Activated CD4-positive, alpha-beta T cell treated with anti-CD3 and anti-CD28 coated beads, Interleukin-2, amount 10 ng/mL, durations not matched to agents 24 days and 14 days (primary cell): Measurements from ENCODE around the gene ENTPD3. TPM values are rescaled to one million over a fixed set of nuclear protein-coding genes. Genes with fewer than 3 reads are reported as not detected.

ENCODE experiments used
- DNase-seq: peaks from one replicate; pipeline ENCODE4 v3.0.0; 2022
- H3K27ac Mint-ChIP-seq: one replicate; pipeline ENCODE4 v1.8.0; 2022; ENCODE audit warnings: mild to moderate bottlenecking, mixed read lengths
- H3K27me3 Mint-ChIP-seq: one replicate; pipeline ENCODE4 v1.8.0; 2022; ENCODE audit warnings: mixed read lengths
- H3K36me3 Mint-ChIP-seq: one replicate; pipeline ENCODE4 v1.8.0; 2022; ENCODE audit warnings: low read depth, mild to moderate bottlenecking, mixed read lengths
- H3K4me1 Mint-ChIP-seq: one replicate; pipeline ENCODE4 v1.8.0; 2021; ENCODE audit warnings: mixed read lengths
- H3K4me3 Mint-ChIP-seq: one replicate; pipeline ENCODE4 v1.8.0; 2022; ENCODE audit warnings: mild to moderate bottlenecking, moderate library complexity, mixed read lengths
- H3K9me3 Mint-ChIP-seq: one replicate; pipeline ENCODE4 v1.8.0; 2021; ENCODE audit warnings: mixed read lengths
- intact Hi-C: fragments of 100-400 bp; cut with micrococcal nuclease; formaldehyde crosslinking; loops from one replicate; pipeline ENCODE4 v1.15.1; 2023
- total RNA-seq: library from RNA; stranded (reverse); gene quantifications from 2 replicates; pipeline ENCODE4 v1.2.3, GENCODE V29; 2022

ENTPD3 gene
- total RNA-seq, 1 donor from 2014 or later = not detected

DNA sequence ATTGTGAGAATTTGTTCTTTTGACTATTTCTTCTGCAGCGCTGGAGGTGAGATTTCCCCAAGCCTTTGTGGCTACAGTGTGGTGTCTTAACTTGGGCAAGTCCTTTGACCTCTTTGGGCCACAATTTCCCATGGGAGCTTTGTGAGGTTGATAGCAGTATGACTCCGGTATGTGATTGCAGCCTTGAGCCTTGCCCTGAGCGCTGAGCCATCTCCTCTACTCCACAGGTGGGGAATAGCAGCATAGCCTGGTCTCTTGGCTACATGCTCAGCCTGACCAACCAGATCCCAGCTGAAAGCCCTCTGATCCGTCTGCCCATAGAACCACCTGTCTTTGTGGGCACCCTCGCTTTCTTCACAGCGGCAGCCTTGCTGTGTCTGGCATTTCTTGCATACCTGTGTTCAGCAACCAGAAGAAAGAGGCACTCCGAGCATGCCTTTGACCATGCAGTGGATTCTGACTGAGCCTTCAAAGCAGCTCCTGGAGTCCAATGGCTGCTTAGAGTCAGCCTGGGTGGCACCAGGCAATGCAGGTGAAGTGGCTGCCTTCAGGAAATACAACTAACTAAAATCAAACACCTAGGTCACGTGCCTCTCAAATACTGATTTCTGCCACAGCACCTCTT is 40.2 kb downstream of the ENTPD3 start:
- H3K36me3 Mint-ChIP-seq = peaks cover 3% of the 10 kb centered on the region
- DNase-seq = no peak
- no peak overlapping the region for H3K4me3 Mint-ChIP-seq
- no peaks in the 10 kb centered on the region for H3K4me1 Mint-ChIP-seq
- no peak overlapping the region for H3K27ac Mint-ChIP-seq
- intact Hi-C loops = no loop called here
- H3K27me3 Mint-ChIP-seq = peaks cover 1% of the 10 kb centered on the region
- H3K9me3 Mint-ChIP-seq = no peaks in the 10 kb centered on the region

DNA sequence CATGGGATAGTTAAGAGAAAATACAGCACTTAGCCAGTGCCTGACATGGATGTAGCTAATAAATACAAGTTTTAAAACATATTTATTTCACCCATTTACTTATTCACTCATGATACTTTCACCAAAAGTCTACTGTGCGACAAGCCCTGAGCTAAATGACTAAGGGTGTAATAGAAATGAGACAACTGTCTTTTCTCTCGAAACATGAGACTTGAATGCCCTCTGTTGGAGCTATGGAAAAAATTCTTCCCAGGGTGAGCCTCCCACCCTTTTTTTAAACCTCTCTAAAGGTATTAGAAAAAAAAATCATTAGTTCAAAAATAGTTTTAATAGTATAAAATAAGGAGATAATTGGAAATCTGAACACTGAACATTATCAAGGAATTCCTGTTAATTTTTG is 45.8 kb downstream of the ENTPD3 start:
- Mint-ChIP-seq H3K4me1 (no peaks in the 10 kb centered on the region), H3K4me3 (no peak overlapping the region), H3K9me3 (no peaks in the 10 kb centered on the region), H3K27ac (no peak overlapping the region), H3K27me3 (peaks cover under 1% of the 10 kb centered on the region), H3K36me3 (no peaks in the 10 kb centered on the region)
- DNase-seq = no peak
- intact Hi-C loops = no loop called here

DNA sequence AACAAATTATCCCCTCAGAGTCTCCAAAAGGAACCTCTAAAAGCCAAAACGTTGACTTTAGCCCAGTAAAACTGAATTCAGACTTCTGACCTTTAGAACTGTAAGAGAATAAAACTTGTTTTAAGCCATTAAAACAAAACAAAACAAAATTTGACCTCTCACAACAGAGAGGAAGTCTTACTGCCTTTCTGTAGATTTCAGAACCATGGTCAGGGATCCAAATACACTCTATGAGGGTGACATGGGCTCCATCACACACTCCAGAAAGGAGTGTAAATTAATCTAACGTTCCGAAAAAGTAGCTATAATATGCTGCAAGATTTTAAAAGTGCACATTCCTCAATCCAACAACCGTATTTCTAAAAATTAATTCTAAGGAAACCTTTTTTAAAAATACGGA is 50.9 kb downstream of the ENTPD3 start:
- DNase-seq = no peak
- H3K9me3 Mint-ChIP-seq = no peaks in the 10 kb centered on the region
- H3K36me3 Mint-ChIP-seq = no peaks in the 10 kb centered on the region
- no peaks in the 10 kb centered on the region for H3K27me3 Mint-ChIP-seq
- no peak overlapping the region for H3K27ac Mint-ChIP-seq
- intact Hi-C loops = no loop called here
- H3K4me1 Mint-ChIP-seq = no peaks in the 10 kb centered on the region
- H3K4me3 Mint-ChIP-seq = no peak overlapping the region

DNA sequence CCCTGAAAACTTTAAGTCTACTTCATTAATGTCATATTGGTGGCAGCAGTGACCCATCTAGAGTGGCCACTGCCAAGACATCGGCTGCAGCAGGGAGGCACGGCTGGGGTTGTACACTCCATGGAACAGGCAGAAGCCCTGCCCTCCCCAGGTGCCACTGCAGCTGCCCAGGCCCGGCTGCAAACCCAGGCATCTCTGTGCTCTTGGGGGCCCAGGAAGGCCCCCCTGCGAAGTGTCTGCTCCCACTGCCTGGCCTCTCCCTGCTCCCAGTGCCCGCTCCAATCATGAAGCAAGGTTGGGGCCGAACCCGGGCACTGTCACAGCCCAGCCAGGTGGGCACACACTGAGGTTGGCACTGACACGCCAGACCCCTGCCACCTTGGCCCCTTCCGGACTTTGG is 58.1 kb downstream of the ENTPD3 start:
- Mint-ChIP-seq H3K9me3 (no peaks in the 10 kb centered on the region), H3K4me1 (no peaks in the 10 kb centered on the region), H3K4me3 (no peak overlapping the region), H3K36me3 (no peaks in the 10 kb centered on the region), H3K27ac (no peak overlapping the region), H3K27me3 (no peaks in the 10 kb centered on the region)
- no peak for DNase-seq
- intact Hi-C loops = no loop called here

DNA sequence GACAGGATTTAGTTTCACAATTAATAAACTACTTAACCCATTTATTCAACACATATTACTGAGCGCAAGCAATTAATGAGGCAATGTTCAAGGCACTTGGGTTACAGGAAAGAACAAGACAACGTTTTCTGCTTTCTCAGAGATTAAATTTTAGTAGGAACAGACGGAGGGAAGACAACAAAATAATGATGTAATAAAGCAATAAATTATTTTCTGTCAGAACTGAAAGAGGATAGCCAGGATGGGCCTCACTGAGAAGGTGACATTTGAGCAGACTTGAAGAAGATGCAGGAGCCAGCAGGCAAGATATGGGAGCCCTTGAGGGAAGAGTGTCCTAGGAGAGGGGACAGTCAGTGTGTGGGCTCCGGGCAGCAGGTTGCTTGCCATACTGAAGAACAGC is 58.9 kb downstream of the ENTPD3 start:
- no peak overlapping the region for H3K4me3 Mint-ChIP-seq
- H3K27ac Mint-ChIP-seq = no peak overlapping the region
- H3K36me3 Mint-ChIP-seq = peaks cover 1% of the 10 kb centered on the region
- intact Hi-C loops = no loop called here
- no peaks in the 10 kb centered on the region for H3K4me1 Mint-ChIP-seq
- H3K9me3 Mint-ChIP-seq = no peaks in the 10 kb centered on the region
- H3K27me3 Mint-ChIP-seq = no peaks in the 10 kb centered on the region
- no peak for DNase-seq

DNA sequence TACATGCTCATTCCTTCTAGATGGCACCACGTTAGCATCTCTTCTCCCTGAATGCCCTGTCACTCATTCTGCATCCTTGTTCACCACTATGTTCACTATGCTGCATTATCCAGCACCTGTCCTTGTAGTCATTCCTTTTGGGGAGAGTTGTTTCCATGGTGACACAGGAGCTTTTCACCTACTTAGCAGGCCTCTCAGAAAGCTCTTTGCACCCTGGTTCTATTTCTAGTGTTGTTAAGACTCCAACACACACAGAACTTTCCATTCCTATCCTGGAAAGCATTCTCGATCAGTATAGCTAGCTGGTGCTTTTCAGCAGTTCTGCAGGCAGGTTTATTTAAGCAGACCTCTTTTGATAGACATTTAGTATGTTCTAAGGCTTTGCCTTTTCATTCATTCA is 63.5 kb downstream of the ENTPD3 start:
- Mint-ChIP-seq H3K36me3 (peaks cover 2% of the 10 kb centered on the region), H3K4me3 (no peak overlapping the region), H3K4me1 (peaks cover 15% of the 10 kb centered on the region), H3K27me3 (no peaks in the 10 kb centered on the region), H3K9me3 (no peaks in the 10 kb centered on the region), H3K27ac (no peak overlapping the region)
- no peak for DNase-seq
- intact Hi-C loops = loop anchor here (5.0 kb wide), 1 partner anchor 123 kb away; no protein-coding TSS in a partner anchor

DNA sequence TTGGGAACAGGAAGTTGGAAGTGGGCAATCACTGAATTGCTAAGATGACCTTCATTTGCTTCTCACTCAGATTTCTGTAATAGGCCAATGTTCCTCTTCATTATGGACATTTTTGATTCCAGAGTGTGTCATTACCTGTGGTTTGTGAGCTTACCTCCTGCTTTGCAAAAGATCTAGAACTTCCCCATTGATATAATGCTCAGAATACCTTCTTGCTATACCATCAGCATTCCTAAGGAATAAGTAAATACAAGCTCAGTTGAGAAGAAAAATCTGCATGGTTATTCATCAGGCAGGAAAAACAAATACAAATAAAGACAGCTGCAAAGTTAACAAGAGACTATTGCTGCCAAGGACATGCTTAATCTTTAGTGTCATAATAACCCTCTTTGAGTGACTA is 64.6 kb downstream of the ENTPD3 start:
- H3K36me3 Mint-ChIP-seq = peaks cover 2% of the 10 kb centered on the region

DNA sequence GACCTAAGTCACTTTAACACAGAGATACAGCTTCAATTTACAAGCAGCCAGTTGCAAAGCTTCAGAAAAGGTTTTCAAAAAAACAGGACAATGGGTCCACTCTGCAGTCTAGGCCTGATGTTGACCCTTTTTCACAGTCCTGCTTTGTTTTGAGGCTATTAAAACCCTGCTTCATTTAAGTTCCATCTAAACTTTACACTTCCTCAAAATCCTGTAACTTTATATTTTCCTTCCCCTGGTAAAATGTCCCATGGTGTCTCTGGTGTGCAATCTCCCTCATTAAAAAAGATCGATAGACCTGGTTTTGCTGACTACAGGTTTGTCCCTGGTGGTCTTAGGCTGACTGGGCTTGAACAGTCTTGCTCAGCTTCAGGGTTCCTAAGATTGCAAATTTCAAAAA is 65.1 kb downstream of the ENTPD3 start:
- DNase-seq = no peak
- H3K27me3 Mint-ChIP-seq = peaks cover under 1% of the 10 kb centered on the region
- intact Hi-C loops = loop anchor here (2.0 to 5.0 kb wide), 2 partner anchors 55 to 125 kb away; partner anchors contain the start of gene ZNF620
- peak overlapping the region; percentile 97 for H3K27ac Mint-ChIP-seq
- H3K4me1 Mint-ChIP-seq = peaks cover 19% of the 10 kb centered on the region
- peak overlapping the region; percentile 93 for H3K4me3 Mint-ChIP-seq
- no peaks in the 10 kb centered on the region for H3K9me3 Mint-ChIP-seq
- H3K36me3 Mint-ChIP-seq = peaks cover 5% of the 10 kb centered on the region

More for the DNA sequence above, 64.6 kb downstream of the ENTPD3 start:
- no peak for DNase-seq
- Mint-ChIP-seq H3K4me3 (peak overlapping the region; percentile 11), H3K4me1 (peaks cover 18% of the 10 kb centered on the region), H3K9me3 (no peaks in the 10 kb centered on the region), H3K27me3 (no peaks in the 10 kb centered on the region), H3K27ac (no peak overlapping the region)
- intact Hi-C loops = loop anchor here (5.0 kb wide), 1 partner anchor 124 kb away; no protein-coding TSS in a partner anchor

DNA sequence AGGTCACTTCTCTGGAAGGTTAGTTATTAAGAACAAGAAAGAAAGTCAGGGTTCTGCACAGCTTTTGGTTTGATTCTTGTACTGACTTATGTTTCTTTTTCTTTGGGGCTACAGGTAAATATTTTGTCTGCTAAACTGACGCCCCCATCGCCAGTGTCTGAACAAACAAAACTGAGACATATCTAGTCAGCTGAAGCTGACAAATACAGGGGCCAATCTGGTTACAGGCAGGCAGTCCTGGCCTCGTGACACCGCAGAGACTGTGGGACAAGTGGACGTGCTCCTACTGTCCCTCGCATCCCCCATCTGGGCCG is 65.5 kb downstream of the ENTPD3 start:
- H3K4me3 Mint-ChIP-seq = peak overlapping the region; percentile 93
- H3K36me3 Mint-ChIP-seq = peaks cover 8% of the 10 kb centered on the region
- peaks cover 20% of the 10 kb centered on the region for H3K4me1 Mint-ChIP-seq
- intact Hi-C loops = loop anchor here (2.0 to 5.0 kb wide), 2 partner anchors 54 to 125 kb away; partner anchors contain the start of gene ZNF620
- peak overlapping the region; percentile 97 for H3K27ac Mint-ChIP-seq
- H3K9me3 Mint-ChIP-seq = no peaks in the 10 kb centered on the region
- peaks cover 2% of the 10 kb centered on the region for H3K27me3 Mint-ChIP-seq
- DNase-seq = no peak

DNA sequence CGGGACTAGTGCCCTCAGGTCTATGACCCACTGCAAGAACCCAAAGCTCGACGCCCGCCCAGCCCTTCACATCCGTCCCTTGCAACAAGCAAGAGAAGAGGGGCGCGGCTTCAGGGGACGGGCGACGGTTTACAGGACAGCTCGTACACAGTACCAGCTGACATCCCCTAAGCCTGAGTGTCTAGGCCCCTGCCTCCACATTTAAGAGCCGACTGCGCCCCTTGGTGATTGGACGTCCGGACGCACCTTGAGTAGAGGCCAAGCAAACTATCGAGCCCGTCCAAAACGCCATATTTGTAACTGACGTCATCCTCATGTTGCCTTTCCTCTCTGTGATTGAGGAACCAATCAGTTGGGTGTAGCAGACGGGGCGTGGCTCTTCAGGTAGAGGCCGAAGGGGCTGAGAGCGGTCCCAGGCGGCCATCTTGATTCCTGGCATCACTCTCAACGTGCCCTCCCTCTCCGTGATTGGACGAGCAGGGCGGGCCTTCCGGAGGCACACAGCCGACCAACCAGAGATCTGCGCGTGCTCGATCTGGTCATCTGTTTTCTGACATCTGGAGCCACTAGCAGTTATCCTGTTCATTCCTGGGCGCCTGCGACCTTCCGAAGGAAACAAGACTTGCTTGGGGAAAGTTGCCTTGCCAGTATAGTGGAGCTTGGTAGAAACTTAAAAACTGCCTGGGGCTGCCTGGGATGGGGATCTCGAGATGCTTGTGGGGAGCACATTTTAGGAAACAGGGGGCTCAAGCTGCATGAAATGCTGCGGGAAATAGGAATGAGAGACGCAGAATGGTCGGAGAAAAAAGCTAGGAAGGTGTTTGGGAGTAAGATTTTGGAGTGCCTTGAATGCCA is 66.1 kb downstream of the ENTPD3 start:
- Mint-ChIP-seq H3K27ac (peak overlapping the region; percentile 97), H3K36me3 (peaks cover 14% of the 10 kb centered on the region), H3K9me3 (no peaks in the 10 kb centered on the region), H3K27me3 (peaks cover 2% of the 10 kb centered on the region), H3K4me3 (peak overlapping the region; percentile 93), H3K4me1 (peaks cover 24% of the 10 kb centered on the region)
- DNase-seq = peak; percentile 98
- intact Hi-C loops = loop anchor here (1.0 to 5.0 kb wide), 5 partner anchors 24 to 144 kb away; partner anchors contain the start of genes EIF1B, ZNF619, ZNF620 and ZNF621

DNA sequence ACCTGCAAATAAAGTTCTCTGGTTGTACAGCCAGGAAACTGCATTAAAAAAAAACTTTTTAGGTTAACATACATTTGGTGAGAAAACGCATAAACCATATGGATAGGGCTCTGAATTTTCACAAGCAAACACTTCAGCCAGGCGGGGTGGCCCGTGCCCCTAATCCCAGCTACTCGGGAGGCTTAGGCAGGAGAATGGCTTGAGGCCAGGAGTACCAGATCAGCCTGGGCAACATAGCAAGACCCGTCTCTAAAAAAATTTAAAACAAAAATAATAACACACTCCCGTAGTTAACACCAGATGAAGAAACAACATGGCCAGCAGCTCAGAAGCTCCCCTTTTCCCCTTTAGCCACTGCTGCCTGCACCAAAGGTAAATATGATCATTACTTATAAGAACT is 66.9 kb downstream of the ENTPD3 start:
- intact Hi-C loops = loop anchor here (1.0 to 5.0 kb wide), 5 partner anchors 23 to 145 kb away; partner anchors contain the start of genes EIF1B, ZNF619, ZNF620 and ZNF621
- H3K4me1 Mint-ChIP-seq = peaks cover 30% of the 10 kb centered on the region
- H3K36me3 Mint-ChIP-seq = peaks cover 22% of the 10 kb centered on the region
- H3K27me3 Mint-ChIP-seq = peaks cover 2% of the 10 kb centered on the region
- H3K9me3 Mint-ChIP-seq = no peaks in the 10 kb centered on the region
- peak overlapping the region; percentile 93 for H3K4me3 Mint-ChIP-seq
- DNase-seq = no peak
- H3K27ac Mint-ChIP-seq = no peak overlapping the region

DNA sequence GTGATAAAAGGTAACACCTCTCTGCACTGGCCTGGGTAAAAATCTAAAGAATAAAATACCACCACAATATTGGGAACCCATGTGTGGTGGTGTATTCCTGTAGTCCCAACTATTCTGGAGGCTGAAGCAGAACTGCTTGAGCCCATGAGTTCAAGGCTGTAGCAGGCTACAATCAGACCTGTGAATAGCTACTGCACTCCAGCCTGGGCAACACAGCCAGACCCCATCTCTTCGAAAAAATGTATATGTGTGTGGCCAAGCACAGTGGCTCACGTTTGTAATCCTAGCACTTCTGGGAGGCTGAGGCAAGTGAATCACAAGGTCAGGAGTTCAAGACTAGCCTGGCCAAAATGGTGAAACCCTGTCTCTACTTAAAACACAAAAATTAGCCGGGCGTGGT is 68.3 kb downstream of the ENTPD3 start:
- no peak for DNase-seq
- peaks cover 33% of the 10 kb centered on the region for H3K36me3 Mint-ChIP-seq
- H3K4me1 Mint-ChIP-seq = peaks cover 36% of the 10 kb centered on the region
- H3K4me3 Mint-ChIP-seq = peak overlapping the region; percentile 88
- H3K9me3 Mint-ChIP-seq = no peaks in the 10 kb centered on the region
- H3K27ac Mint-ChIP-seq = peak overlapping the region; percentile 11
- H3K27me3 Mint-ChIP-seq = peaks cover 2% of the 10 kb centered on the region
- intact Hi-C loops = loop anchor here (5.0 kb wide), 2 partner anchors 742 to 1048 kb away; partner anchors contain the start of genes CTNNB1 and RPSA

DNA sequence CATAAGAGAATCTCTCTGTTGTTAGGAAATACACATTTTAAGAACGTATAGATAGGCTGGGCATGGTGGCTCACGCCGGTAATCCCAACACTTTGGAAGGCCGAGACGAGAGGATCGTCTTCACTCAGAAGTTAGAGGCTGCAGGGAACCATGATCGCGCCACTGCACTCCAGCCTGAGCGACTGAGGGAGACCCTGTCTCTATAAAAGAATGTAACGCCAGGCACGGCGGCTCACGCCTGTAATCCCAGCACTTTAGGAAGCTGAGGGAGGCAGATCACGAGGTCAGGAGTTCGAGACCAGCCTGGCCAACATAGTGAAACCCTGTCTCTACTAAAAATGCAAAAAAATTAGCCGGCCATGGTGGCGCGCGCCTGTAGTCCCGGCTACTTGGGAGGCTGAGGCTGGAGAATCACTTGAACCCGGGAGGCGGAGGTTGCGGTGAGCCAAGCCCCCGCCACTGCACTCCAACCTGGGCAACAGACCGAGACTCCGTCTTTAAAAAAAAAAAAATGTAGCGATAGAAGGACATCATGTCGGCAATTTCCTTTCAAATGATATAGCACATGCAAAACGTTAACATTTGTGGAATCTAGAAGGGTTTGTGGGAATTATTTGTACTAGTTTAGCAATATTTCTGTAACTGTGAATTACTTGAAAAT is 69.4 kb downstream of the ENTPD3 start:
- DNase-seq = peak; percentile 61
- intact Hi-C loops = loop anchor here (2.0 to 5.0 kb wide), 3 partner anchors 741 to 1506 kb away; partner anchors contain the start of genes CTNNB1, RPSA and ULK4
- peaks cover 41% of the 10 kb centered on the region for H3K4me1 Mint-ChIP-seq
- peaks cover 40% of the 10 kb centered on the region for H3K36me3 Mint-ChIP-seq
- H3K27ac Mint-ChIP-seq = peak overlapping the region; percentile 93
- peaks cover 2% of the 10 kb centered on the region for H3K27me3 Mint-ChIP-seq
- peak overlapping the region; percentile 88 for H3K4me3 Mint-ChIP-seq
- no peaks in the 10 kb centered on the region for H3K9me3 Mint-ChIP-seq
